Measurements from ENCODE around the gene SPATA13.
A peak's percentile ranks its signal among the peaks of the same experiment; 100 is the strongest.
"Not testable (repeated sequence)": the region's sequence is repeated elsewhere in the genome, so short reads cannot be mapped to it uniquely, and the experiment has no call there.

SPATA13 gene

DNA sequence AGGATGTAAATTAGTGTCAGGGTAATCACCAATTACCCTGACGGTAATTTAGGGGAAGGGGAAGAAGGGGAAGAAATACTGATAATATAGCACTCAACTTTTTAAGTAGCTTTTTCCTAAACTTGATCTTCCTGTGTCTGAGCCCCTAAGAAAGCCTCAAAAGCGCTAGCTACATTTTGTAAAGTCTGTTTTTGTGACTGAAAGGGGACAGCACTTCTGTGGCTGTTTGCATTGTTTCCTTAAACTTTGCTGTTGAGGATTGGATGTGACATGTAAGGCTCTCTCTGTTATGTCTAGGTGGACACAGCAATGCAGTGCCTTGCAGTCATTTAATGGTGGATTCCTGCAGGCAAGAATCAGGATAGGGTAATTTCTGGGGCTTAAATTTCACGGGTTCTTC is 42.8 kb downstream of the SPATA13 start:
- DNase-seq, result no peak

- DNase-seq, result no peak
These were observed 43.3 kb downstream of the SPATA13 start for GRCh38 chr13:24203811-24204210.

DNA sequence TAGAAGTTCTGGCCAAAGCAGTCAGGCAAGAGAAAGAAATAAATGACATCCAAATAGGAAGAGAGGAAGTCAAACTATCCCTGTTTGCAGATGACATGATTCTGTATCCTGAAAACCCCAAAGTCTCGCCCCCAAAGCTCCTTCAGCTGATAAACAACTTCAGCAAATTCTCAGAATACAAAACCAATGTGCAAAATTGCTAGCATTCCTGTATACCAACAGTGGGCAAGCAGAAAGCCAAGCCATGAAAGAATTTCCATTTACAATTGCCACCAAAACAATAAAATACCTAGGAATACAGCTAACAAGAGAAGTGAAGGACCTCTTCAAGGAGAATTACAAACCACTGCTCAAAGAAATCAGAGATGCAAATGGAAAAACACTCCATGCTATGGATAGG is 44.6 kb downstream of the SPATA13 start:
- DNase-seq, result not testable (repeated sequence)

- DNase-seq, result peak; percentile 46
These were observed 47.5 kb downstream of the SPATA13 start for GRCh38 chr13:24207841-24208667.

DNA sequence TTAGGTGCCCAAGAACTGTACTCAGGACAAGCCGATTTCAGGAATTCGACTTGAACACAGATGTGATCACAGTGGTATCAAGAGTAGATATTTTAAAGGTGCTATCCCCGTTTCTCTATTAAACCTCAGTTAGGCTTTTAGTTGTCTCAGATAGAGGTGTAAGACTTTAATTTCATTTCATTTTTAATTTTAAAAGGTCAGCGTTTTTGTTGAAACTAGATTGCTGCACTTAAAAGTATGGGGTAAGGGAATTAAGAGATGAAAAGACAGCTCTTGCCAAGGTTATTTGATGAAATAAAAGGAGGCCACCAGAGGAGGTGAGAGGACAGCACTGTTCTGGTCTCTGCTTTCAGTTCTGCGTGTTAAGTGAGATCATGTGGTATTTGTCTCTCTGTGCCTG is 48.6 kb downstream of the SPATA13 start:
- DNase-seq, result no peak

DNA sequence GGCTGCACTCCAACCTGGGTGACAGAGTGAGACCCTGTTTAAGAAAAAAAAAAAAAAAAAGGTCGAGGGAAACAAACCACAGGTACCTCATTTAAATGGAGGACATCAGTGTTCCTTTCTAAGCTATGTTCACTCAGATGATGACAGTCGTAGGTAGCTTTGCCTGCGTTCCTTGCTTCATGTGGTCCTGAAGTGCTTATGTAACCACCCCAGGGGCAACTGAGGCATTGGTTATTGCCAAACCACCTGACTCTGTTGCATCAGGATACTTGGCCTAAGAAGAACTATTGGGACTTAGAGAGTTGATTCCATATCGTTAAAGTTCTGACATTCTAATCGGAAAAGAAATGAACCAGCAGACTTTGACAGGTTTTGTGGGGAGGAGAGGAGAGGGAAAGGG is 51.7 kb downstream of the SPATA13 start:
- DNase-seq, result no peak

DNA sequence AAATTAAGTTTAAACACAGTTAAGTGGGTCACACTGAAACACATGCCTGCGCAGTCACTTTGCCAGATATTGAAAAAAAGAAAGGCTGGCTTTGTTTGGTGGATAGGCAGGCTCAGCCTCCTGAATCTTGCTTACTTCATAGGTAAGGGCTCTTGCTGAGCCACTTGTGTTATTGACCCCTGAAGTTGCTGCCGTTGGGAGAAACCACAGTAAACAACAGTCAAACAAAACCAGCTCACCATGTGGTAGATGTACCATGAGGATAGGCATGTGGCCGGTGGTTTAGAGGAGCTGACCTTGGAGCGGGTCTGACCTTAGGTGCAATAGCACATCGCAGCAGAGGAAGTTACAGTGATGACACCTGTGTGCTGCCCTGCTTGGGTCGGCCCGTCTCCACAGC is 52.2 kb downstream of the SPATA13 start:
- DNase-seq, result no peak

DNA sequence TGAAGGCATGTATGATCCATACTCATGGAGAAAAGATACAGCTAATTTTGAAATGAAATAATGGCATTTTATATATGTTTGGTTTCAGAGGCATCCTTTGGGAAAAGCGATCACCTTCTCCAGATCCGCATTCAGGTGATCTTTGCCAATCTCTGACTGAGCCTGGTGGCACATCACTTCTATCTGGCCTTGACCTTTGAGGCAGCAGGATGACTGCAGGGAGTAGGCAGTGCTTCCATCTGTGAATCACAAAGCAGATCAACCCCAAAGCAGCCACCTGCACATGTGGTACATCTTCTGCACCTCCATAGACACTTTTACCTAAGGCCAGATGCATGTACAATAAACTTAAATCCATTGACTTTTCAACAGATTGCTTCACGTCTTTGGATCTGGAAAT is 53.4 kb downstream of the SPATA13 start:
- no peak for DNase-seq

GRCh38 chr13:24214528-24214927 is 54.0 kb downstream of the SPATA13 start:
- DNase-seq, result no peak

DNA sequence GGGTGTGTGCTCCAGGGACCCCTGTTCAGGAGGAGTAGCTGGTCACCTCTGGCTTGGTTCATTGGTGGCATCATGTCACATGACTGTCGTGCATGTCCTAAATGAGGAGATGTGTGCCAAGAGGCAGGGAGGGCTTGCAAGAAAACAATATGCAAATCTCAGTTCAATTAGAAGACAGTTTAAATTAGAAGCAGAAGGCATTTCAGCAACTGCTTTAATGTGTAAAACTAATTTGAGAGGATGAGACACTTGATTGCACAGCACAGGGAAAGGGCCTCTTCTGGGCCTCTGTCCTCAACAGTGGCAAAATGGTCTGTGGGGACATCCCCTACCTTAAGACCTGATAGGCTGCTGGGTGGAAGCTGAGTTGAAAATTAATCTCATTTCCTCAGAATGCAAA is 54.6 kb downstream of the SPATA13 start:
- DNase-seq, result no peak

DNA sequence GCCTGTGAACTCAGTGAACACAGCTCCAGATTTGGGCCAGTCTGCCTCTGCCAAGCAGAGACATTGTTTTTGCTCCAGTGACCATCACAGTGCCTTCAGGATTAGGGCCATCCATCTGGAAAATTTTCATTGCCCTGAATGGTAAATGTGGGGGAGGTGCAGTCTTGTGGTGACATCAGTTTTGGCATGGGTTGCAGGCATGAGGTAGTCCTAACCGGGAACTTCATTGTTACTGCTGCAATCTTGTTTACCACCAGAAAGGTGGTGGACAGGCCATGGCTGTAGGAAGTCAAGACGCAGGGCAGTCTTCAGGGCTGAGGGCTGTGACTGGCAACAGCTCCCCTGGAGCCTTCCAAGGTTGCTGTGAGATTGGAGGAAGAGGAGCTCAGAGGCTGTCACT is 55.2 kb downstream of the SPATA13 start:
- DNase-seq, result peak; percentile 86

- DNase-seq, result no peak
These were observed 55.7 kb downstream of the SPATA13 start for GRCh38 chr13:24216176-24216575.

DNA sequence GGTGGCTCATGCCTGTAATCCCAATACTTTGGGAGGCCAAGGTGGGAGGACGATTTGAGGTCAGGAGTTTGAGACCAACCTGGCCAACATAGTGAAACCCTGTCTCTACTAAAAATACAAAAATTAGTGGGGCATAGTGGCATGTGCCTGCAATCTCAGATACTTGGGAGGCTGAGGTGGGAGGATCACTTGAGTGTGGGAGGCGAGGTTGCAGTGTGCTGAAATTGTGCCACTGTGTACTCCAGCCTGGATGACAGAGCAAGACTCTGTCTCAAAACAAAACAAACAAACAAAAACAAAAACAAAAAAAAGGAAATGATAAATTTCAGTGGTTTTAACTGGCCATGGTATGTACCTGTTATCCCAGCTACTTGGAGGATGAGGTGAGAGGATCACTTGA is 56.3 kb downstream of the SPATA13 start:
- not testable (repeated sequence) for DNase-seq

DNA sequence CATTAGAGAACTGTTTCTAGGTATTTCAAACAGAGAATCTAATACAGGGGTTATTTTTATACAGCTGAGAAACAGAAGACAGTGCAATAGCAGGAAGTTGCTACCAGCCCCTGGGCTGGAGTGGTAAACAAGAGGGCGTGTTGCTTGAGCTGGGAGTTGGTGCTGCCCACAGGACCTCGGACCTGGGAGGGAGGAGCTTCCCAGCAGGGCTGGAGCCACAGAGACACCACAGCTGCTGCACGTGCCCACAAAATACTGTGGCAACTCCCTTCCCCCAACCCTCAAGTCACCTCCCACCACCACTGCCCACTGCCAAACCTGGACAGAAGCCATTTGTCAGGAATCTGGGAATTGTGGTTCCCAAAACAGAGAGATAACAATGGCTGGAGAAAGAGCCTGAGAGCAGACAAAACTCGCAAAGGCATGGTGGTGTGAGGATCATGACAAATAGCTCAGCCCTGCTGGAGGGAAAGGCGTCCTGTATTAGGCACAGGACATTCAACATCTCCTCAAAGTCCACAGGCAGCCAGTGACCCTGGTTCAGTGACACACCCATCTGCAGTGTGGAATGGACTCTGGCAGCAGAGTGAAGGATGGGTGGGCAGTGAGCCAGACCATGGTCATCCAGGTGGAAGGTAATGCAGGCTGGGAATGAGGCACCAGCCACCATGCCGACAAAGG is 57.2 kb downstream of the SPATA13 start:
- no peak for DNase-seq

GRCh38 chr13:24218338-24218737 is 57.8 kb downstream of the SPATA13 start:
- DNase-seq, result no peak

GRCh38 chr13:24218977-24219376 is 58.5 kb downstream of the SPATA13 start:
- DNase-seq, result no peak

DNA sequence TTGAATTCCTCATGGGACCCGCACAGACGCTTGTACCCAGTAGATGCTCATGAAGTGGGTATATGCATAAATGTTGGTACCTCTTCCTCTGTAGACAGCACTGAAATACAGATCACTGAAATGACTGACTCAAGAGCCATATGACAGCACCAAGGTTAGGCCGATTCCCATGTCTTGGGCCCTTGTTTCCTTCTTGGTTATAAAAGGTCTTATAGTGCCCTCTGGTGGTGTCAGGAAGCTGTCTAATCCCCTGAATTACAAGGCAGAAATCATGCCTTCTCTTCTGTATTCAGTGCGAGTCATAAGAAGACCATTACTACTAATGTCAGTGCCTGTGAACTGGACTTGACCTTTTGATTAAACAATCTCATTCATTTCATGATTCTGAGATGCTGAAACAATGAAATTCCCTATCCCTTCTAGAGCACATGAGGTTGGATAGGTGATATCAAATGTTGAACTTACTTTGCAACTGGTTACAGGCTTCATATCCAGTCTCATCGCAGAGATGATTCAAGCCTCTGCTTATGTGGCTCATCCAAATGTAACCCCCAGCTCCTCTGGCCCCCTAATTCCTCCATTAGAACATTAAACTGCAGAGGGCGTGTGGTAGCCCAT is 59.7 kb downstream of the SPATA13 start:
- DNase-seq, result peak; percentile 60

DNA sequence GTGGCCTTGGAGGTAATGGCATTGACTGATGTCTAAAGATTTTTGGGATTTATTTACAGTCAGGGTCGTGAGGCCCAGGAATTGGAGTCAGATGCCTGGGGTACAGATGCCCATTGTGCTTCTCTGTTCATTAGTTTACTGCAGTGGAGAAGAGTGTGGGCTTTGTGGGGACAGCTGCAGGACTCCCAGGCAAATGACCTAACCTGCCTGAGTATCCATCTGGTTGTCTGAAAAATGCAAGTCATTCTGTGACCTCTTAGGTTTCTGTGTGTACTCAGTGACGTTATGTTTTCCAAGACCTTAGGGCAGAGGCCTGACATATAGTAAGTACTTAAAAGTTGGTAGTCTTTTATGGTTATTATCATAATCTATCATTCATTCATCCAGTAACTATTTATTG is 60.5 kb downstream of the SPATA13 start:
- no peak for DNase-seq

DNA sequence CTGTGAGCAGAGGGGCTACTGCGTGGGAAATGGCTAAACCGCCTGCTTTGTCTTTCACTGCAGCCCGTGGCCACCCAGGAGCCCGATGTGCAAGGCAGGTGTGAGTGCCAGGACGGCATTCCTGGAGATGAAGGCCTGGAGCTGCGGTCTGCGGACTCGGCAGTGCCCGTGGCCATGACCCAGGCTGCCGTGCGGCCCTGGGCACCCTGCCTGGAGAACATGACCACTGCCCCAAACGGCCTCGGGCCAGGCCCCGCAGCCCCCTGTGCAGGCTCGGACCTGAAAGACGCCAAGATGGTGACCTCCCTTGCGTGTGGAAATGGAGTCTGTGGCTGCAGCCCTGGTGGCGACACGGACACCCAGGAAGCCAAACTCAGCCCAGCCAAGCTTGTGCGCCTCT is 62.2 kb downstream of the SPATA13 start:
- DNase-seq, result no peak

GRCh38 chr13:24223341-24224231 is 63.1 kb downstream of the SPATA13 start:
- no peak for DNase-seq

DNA sequence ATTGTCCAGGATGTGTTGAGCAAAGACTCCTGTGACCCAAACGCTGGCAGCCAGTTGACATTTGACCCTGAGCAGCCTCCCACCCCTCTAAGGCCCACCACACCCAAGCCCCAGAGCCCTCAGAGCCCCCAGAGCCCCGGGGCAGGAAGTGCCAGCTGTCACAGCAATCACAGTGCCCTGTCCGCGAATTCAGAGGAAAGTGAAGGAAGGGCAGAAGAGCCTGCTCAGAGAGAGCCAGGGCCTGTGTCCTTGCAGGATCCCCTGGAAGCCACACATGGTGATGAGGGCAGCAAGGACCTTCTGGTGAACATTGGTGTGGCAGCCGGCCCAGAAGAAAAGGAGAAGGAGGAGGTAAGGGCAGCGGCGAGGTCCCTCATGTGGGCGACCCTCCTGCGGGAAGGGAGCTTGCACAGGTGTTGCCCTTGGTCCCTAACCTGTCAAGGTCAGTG is 63.7 kb downstream of the SPATA13 start:
- DNase-seq, result no peak

GRCh38 chr13:24225062-24225461 is 64.5 kb downstream of the SPATA13 start:
- DNase-seq, result no peak

- no peak for DNase-seq
These were observed 65.4 kb downstream of the SPATA13 start for GRCh38 chr13:24225930-24226329.

All from NCI-H446 treated with DMSO at 0.1 percent for 48 hours (cell line).